PC-3 (cell line): ENCODE results near the gene RIN1.

Experiments used
- EZH2 ChIP-seq: fragments of 300-600 bp; sonication (generic); IDR thresholded peaks from one replicate; pipeline ENCODE4 v1.6.1; 2017; ENCODE audit warnings: antibody characterized with exemption, mild to moderate bottlenecking, low read length; ENCODE audit not compliant: unreplicated experiment
- EZH2phosphoT487 ChIP-seq: fragments of 300-600 bp; sonication (generic); IDR thresholded peaks from 2 replicates; pipeline ENCODE4 v1.6.1; 2018; ENCODE audit warnings: mild to moderate bottlenecking, antibody characterized with exemption, low read length, borderline replicate concordance
- TF ChIP-seq, protein P1 (sequence below): fragments of 300-600 bp; sonication (generic); conservative IDR thresholded peaks from 2 replicates; pipeline ENCODE4 v1.5.1; 2017; ENCODE audit warnings: antibody characterized with exemption, low read depth, mild to moderate bottlenecking, low read length

DNA sequence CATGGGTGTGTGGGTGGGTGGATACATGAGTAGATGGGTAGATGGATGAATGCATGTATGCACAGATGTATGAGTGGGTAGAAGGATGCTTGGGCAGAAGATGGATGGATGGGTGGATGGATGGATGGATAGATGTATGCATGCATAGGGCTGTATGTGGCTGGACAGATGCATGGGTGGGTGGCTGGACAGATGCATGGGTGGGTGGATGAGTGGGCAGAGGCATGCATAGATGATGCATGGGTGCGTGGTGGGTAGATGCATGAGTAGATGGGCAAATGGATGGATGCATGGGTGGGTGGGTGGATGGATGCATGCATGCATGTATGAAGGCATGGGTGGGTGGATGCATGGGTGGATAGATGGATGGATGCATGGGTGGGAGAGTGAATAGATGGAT, 12.6 kb downstream of the RIN1 start:
- TF ChIP-seq EZH2phosphoT487 (no peak), EZH2 (no peak)
- TF ChIP-seq, protein P1, sequence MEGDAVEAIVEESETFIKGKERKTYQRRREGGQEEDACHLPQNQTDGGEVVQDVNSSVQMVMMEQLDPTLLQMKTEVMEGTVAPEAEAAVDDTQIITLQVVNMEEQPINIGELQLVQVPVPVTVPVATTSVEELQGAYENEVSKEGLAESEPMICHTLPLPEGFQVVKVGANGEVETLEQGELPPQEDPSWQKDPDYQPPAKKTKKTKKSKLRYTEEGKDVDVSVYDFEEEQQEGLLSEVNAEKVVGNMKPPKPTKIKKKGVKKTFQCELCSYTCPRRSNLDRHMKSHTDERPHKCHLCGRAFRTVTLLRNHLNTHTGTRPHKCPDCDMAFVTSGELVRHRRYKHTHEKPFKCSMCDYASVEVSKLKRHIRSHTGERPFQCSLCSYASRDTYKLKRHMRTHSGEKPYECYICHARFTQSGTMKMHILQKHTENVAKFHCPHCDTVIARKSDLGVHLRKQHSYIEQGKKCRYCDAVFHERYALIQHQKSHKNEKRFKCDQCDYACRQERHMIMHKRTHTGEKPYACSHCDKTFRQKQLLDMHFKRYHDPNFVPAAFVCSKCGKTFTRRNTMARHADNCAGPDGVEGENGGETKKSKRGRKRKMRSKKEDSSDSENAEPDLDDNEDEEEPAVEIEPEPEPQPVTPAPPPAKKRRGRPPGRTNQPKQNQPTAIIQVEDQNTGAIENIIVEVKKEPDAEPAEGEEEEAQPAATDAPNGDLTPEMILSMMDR = no peak
